CD4-positive, alpha-beta T cell (primary cell): ENCODE results near the gene C22orf39. TPM values are rescaled to one million over a fixed set of nuclear protein-coding genes. Genes with fewer than 3 reads are reported as not detected.

Experiments
- ATAC-seq: fragments of 200-7000 bp; cut with Tn5 transposase; one replicate; pipeline ENCODE4 v1.10.0; 2022; ENCODE audit warnings: mild to moderate bottlenecking; ENCODE audit not compliant: poor library complexity
- CTCF ChIA-PET: fragments of 350-600 bp; sonication (Branson Sonifier 250); formaldehyde crosslinking; loops from one replicate; lab custom pipeline; 2021; ENCODE audit warnings: antibody characterized with exemption, inconsistent platforms; lab: Charles Lee
- POLR2A ChIA-PET: fragments of 350-600 bp; sonication (Branson Sonifier 250); formaldehyde crosslinking; loops from one replicate; lab custom pipeline; 2021; ENCODE audit warnings: antibody characterized with exemption, inconsistent platforms; lab: Charles Lee
- DNase-seq, 14 experiments: peaks; one replicate each; pipeline ENCODE4 v3.0.0-alpha.2; 2013 to 2020; ENCODE audit warnings: mixed read lengths in 2 of 14
- H3K27ac ChIP-seq, 2 donors: one replicate each; pipeline versions ENCODE4 v1.5.1 to v1.7.0; 2013; ENCODE audit warnings: low read length in 2 of 2, low read depth in 1 of 2, mild to moderate bottlenecking in 1 of 2
- H3K27me3 ChIP-seq, 2 experiments: 1 replicate in 1 of 2; 2 replicates in 1 of 2; pipeline versions ENCODE4 v1.6.1 to v1.7.0; 2013; ENCODE audit warnings: low read length in 2 of 2, control low read depth in 1 of 2, mild to moderate bottlenecking in 1 of 2, moderate library complexity in 1 of 2; ENCODE audit not compliant: insufficient read depth in 2 of 2, control insufficient read depth in 1 of 2
- H3K36me3 ChIP-seq: one replicate; pipeline ENCODE4 v1.6.1; 2013; ENCODE audit warnings: low read length, control low read depth; ENCODE audit not compliant: insufficient read depth
- H3K4me1 ChIP-seq: one replicate; pipeline ENCODE4 v1.6.1; 2013; ENCODE audit warnings: low read length, control low read depth; ENCODE audit not compliant: insufficient read depth
- H3K4me3 ChIP-seq: one replicate; pipeline ENCODE4 v1.5.1; 2013; ENCODE audit warnings: mild to moderate bottlenecking, low read length, moderate library complexity
- H3K9me3 ChIP-seq, 2 experiments: 1 replicate in 1 of 2; 2 replicates in 1 of 2; pipeline versions ENCODE4 v1.6.1 to v1.7.0; 2013; ENCODE audit warnings: low read length in 2 of 2, mild to moderate bottlenecking in 2 of 2, control low read depth in 1 of 2, moderate library complexity in 1 of 2; ENCODE audit not compliant: control insufficient read depth in 1 of 2, insufficient read depth in 1 of 2
- H3K27ac Mint-ChIP-seq: one replicate; pipeline ENCODE4 v1.8.0; 2020; ENCODE audit warnings: mixed read lengths
- H3K27me3 Mint-ChIP-seq: one replicate; pipeline ENCODE4 v1.8.0; 2021; ENCODE audit warnings: mixed read lengths
- H3K36me3 Mint-ChIP-seq: one replicate; pipeline ENCODE4 v1.8.0; 2021; ENCODE audit warnings: low read depth, mixed read lengths
- H3K4me1 Mint-ChIP-seq: one replicate; pipeline ENCODE4 v1.8.0; 2021; ENCODE audit warnings: low read depth, mixed read lengths
- H3K4me3 Mint-ChIP-seq: one replicate; pipeline ENCODE4 v1.8.0; 2020; ENCODE audit warnings: mild to moderate bottlenecking, mixed read lengths
- H3K9me3 Mint-ChIP-seq: one replicate; pipeline ENCODE4 v1.8.0; 2020; ENCODE audit warnings: mixed read lengths
- CTCF ChIP-seq: fragments of 200-600 bp; IDR thresholded peaks from one replicate; pipeline ENCODE4 v1.8.0; 2022; ENCODE audit warnings: antibody characterized with exemption, mild to moderate bottlenecking
- intact Hi-C, 2 experiments: fragments of 100-400 bp; cut with DNase I in 1 of 2; cut with micrococcal nuclease in 1 of 2; formaldehyde crosslinking; loops; one replicate each; pipeline versions ENCODE4 v1.15.1 to v1.9.0; 2023 to 2025; cut with DNase I, micrococcal nuclease
- total RNA-seq, 174 experiments: library from RNA in 2 of 174; stranded (reverse) in 2 of 174; gene quantifications; one replicate each; pipeline ENCODE4 v1.2.3 and lab custom pipeline; 2021 to 2026

The C22orf39 gene
- total RNA-seq, 2 experiments from 2014 or later: 30.2 to 32.6 TPM

GRCh38 chr22:19469421-19469820, 21.9 kb upstream of the C22orf39 start:
- DNase-seq (no peak), ATAC-seq (no peak)
- H3K27ac ChIP-seq: no peak overlapping the region
- no peak overlapping the region for H3K4me3 Mint-ChIP-seq
- CTCF ChIA-PET: no interaction called here
- H3K27me3 Mint-ChIP-seq: no peaks in the 10 kb centered on the region
- no peak for TF ChIP-seq CTCF
- H3K36me3 ChIP-seq: peaks cover 97% of the 10 kb centered on the region
- intact Hi-C loops: no loop called here
- POLR2A ChIA-PET: interaction anchor here (2.1 kb wide), 1 partner anchor 9 kb away, joined by 7 read pairs; the partner anchor contains the start of genes CDC45 and UFD1
- peaks cover 4% of the 10 kb centered on the region for H3K4me1 ChIP-seq
- no peak overlapping the region for H3K4me3 ChIP-seq
- H3K9me3 ChIP-seq: no peaks in the 10 kb centered on the region
- no peak overlapping the region for H3K27ac Mint-ChIP-seq
- no peaks in the 10 kb centered on the region for H3K4me1 Mint-ChIP-seq
- H3K9me3 Mint-ChIP-seq: no peaks in the 10 kb centered on the region
- H3K27me3 ChIP-seq: no peaks in the 10 kb centered on the region
- H3K36me3 Mint-ChIP-seq: peaks cover 98% of the 10 kb centered on the region

- Mint-ChIP-seq H3K4me3 (no peak overlapping the region), H3K9me3 (no peaks in the 10 kb centered on the region), H3K36me3 (peaks cover 97% of the 10 kb centered on the region), H3K27ac (no peak overlapping the region), H3K4me1 (no peaks in the 10 kb centered on the region), H3K27me3 (no peaks in the 10 kb centered on the region)
- Histone ChIP-seq H3K27me3 (no peaks in the 10 kb centered on the region), H3K9me3 (no peaks in the 10 kb centered on the region), H3K27ac (no peak overlapping the region), H3K36me3 (peaks cover 97% of the 10 kb centered on the region), H3K4me3 (no peak overlapping the region), H3K4me1 (peaks cover 4% of the 10 kb centered on the region)
- ChIA-PET POLR2A (interaction anchor here (0.9 to 2.1 kb wide), 2 partner anchors 11 to 36 kb away, joined by 4 to 7 read pairs; partner anchors contain the start of genes CDC45, MRPL40 and UFD1), CTCF (no interaction called here)
- ATAC-seq (no peak), DNase-seq (no peak)
- intact Hi-C loops: no loop called here
- no peak for TF ChIP-seq CTCF
Measured at GRCh38 chr22:19467912-19468311, 20.4 kb upstream of the C22orf39 start.

- intact Hi-C loops: no loop called here
- ATAC-seq (no peak), DNase-seq (no peak)
- no peaks in the 10 kb centered on the region for H3K9me3 Mint-ChIP-seq
- Histone ChIP-seq H3K9me3 (no peaks in the 10 kb centered on the region), H3K4me1 (peaks cover 4% of the 10 kb centered on the region), H3K27me3 (no peaks in the 10 kb centered on the region), H3K4me3 (no peak overlapping the region), H3K36me3 (peaks cover 96% of the 10 kb centered on the region), H3K27ac (no peak overlapping the region)
- H3K36me3 Mint-ChIP-seq: peaks cover 94% of the 10 kb centered on the region
- no peak overlapping the region for H3K27ac Mint-ChIP-seq
- no peak for TF ChIP-seq CTCF
- no peaks in the 10 kb centered on the region for H3K4me1 Mint-ChIP-seq
- no peak overlapping the region for H3K4me3 Mint-ChIP-seq
- ChIA-PET POLR2A (interaction anchor here (0.9 to 2.1 kb wide), 2 partner anchors 12 to 35 kb away, joined by 4 to 7 read pairs; partner anchors contain the start of genes CDC45, MRPL40 and UFD1), CTCF (no interaction called here)
- no peaks in the 10 kb centered on the region for H3K27me3 Mint-ChIP-seq
Measured at GRCh38 chr22:19466848-19467752, 19.6 kb upstream of the C22orf39 start.
